Astrocyte of the spinal cord (primary cell): ENCODE measurements around the gene SYNPO2L.
"Not testable (repeated sequence)": the region's sequence is repeated elsewhere in the genome, so short reads cannot be mapped to it uniquely, and the experiment has no call there.

Source experiments
- DNase-seq: peaks from one replicate; pipeline ENCODE4 v3.0.0; 2011; ENCODE audit warnings: low read depth, low spot score
- H3K4me3 ChIP-seq: 2 replicates; pipeline ENCODE4 v1.5.1; 2011; ENCODE audit warnings: low read depth, mild to moderate bottlenecking, low read length, moderate library complexity
- CTCF ChIP-seq: IDR thresholded peaks from 2 replicates; pipeline ENCODE4 v1.5.1; 2012; ENCODE audit warnings: low read depth, mild to moderate bottlenecking, low read length, inconsistent platforms
- in situ Hi-C: cut with HindIII; loops from 2 replicates; pipeline ENCODE4 v1.10.0; 2017; ENCODE audit warnings: low sequenced_read_pairs

Gene SYNPO2L

GRCh38 chr10:73628405-73628804 is 27.4 kb downstream of the SYNPO2L start:
- DNase-seq = no peak
- in situ Hi-C loops = no loop called here
- H3K4me3 ChIP-seq = no peak overlapping the region
- no peak for TF ChIP-seq CTCF

GRCh38 chr10:73627300-73627699 is 28.5 kb downstream of the SYNPO2L start:
- no peak for TF ChIP-seq CTCF
- H3K4me3 ChIP-seq = no peak overlapping the region
- DNase-seq = no peak

GRCh38 chr10:73625884-73626752 is 29.7 kb downstream of the SYNPO2L start:
- peak overlapping the region; percentile 85 for H3K4me3 ChIP-seq
- DNase-seq = peak; percentile 97
- no peak for TF ChIP-seq CTCF
- in situ Hi-C loops = no loop called here

More at GRCh38 chr10:73627300-73627699, 28.5 kb downstream of the SYNPO2L start:
- in situ Hi-C loops = no loop called here

- peak; percentile 39 for DNase-seq
- in situ Hi-C loops = no loop called here
- TF ChIP-seq CTCF = no peak
- H3K4me3 ChIP-seq = peak overlapping the region; percentile 85
Measured at GRCh38 chr10:73625004-73625883, 30.6 kb downstream of the SYNPO2L start.

- no peak for DNase-seq
- in situ Hi-C loops = no loop called here
- H3K4me3 ChIP-seq = no peak overlapping the region
- no peak for TF ChIP-seq CTCF
Measured at GRCh38 chr10:73623056-73623455, 32.8 kb downstream of the SYNPO2L start.

GRCh38 chr10:73620974-73621373 is 34.9 kb downstream of the SYNPO2L start:
- DNase-seq, H3K4me3 ChIP-seq, in situ Hi-C loops: not testable (repeated sequence)

- in situ Hi-C loops, DNase-seq: not testable (repeated sequence)
Measured at GRCh38 chr10:73617143-73617542, 38.7 kb downstream of the SYNPO2L start.

More at GRCh38 chr10:73617143-73617542, 38.7 kb downstream of the SYNPO2L start:
- not testable (repeated sequence) for H3K4me3 ChIP-seq
